B cell (primary cell): ENCODE measurements around the gene SLC15A5. TPM values are rescaled to one million over a fixed set of nuclear protein-coding genes. Genes with fewer than 3 reads are reported as not detected.

Experiments
- ATAC-seq: fragments of 200-7000 bp; cut with Tn5 transposase; one replicate; pipeline ENCODE4 v1.10.0; 2021; ENCODE audit warnings: low read depth, mild to moderate bottlenecking, moderate number of reproducible peaks, moderate library complexity
- CTCF ChIA-PET: fragments of 350-600 bp; sonication (Branson Sonifier 250); formaldehyde crosslinking; loops from one replicate; lab custom pipeline; 2021; ENCODE audit warnings: antibody characterized with exemption, inconsistent platforms; lab: Charles Lee
- POLR2A ChIA-PET: fragments of 350-600 bp; sonication (Branson Sonifier 250); formaldehyde crosslinking; loops from one replicate; lab custom pipeline; 2021; ENCODE audit warnings: antibody characterized with exemption; lab: Charles Lee
- DNase-seq: peaks from one replicate; pipeline ENCODE4 v3.0.0; 2013
- H2AFZ ChIP-seq: 2 replicates; pipeline ENCODE4 v1.6.1; 2012; ENCODE audit warnings: mild to moderate bottlenecking, low read depth, low read length; ENCODE audit not compliant: insufficient read depth, poor library complexity, severe bottlenecking
- H3K27ac ChIP-seq, 2 donors: 1 replicate in 1 of 2; 2 replicates in 1 of 2; pipeline ENCODE4 v1.5.1; 2012 to 2013; ENCODE audit warnings: low read length in 2 of 2, mild to moderate bottlenecking in 2 of 2, moderate library complexity in 1 of 2
- H3K27me3 ChIP-seq, 4 experiments: fragments of 200-600 bp in 1 of 4; sonication (generic) in 1 of 4; replicated peaks in 1 of 4; 1 replicate in 2 of 4; 2 replicates in 2 of 4; pipeline versions ENCODE4 v1.6.1 to v1.7.0; 2013 to 2016; ENCODE audit warnings: low read length in 3 of 4, mild to moderate bottlenecking in 2 of 4, mixed read lengths in 1 of 4, moderate library complexity in 1 of 4; ENCODE audit not compliant: insufficient read depth in 4 of 4, control insufficient read depth in 3 of 4; ENCODE audit errors: control extremely low read depth in 1 of 4
- H3K36me3 ChIP-seq, 2 experiments: replicated peaks in 1 of 2; 1 replicate in 1 of 2; 2 replicates in 1 of 2; pipeline versions ENCODE4 v1.6.1 to v1.7.1; 2013; ENCODE audit warnings: low read length in 1 of 2; ENCODE audit not compliant: insufficient read depth in 2 of 2, control insufficient read depth in 1 of 2; ENCODE audit errors: control extremely low read depth in 1 of 2, extremely low read depth in 1 of 2
- H3K4me1 ChIP-seq, 2 donors: fragments of 200-600 bp in 1 of 2; sonication (generic) in 1 of 2; 1 replicate in 1 of 2; 2 replicates in 1 of 2; pipeline versions ENCODE4 v1.5.1 to v1.6.1; 2013 to 2017; ENCODE audit warnings: low read length in 2 of 2; ENCODE audit not compliant: control insufficient read depth in 2 of 2, insufficient read depth in 2 of 2
- H3K4me2 ChIP-seq: replicated peaks from 2 replicates; pipeline ENCODE3; 2012; ENCODE audit warnings: mild to moderate bottlenecking, low read depth, low read length; ENCODE audit not compliant: poor library complexity, severe bottlenecking
- H3K4me3 ChIP-seq, 5 experiments: fragments of 200-600 bp in 1 of 5; sonication (generic) in 1 of 5; 1 replicate in 3 of 5; 2 replicates in 2 of 5; pipeline versions ENCODE4 v1.5.1 to v1.7.0; 2011 to 2016; ENCODE audit warnings: low read length in 4 of 5, mild to moderate bottlenecking in 4 of 5, low read depth in 2 of 5, control low read depth in 1 of 5, moderate library complexity in 1 of 5; ENCODE audit not compliant: insufficient read depth in 1 of 5; ENCODE audit errors: control extremely low read depth in 1 of 5, extremely low read depth in 1 of 5
- H3K79me2 ChIP-seq: fragments of 200-600 bp; sonication (generic); one replicate; pipeline ENCODE4 v1.6.0; 2016; ENCODE audit warnings: low read length; ENCODE audit not compliant: control insufficient read depth, insufficient read depth
- H3K9ac ChIP-seq: fragments of 200-600 bp; sonication (generic); 2 replicates; pipeline ENCODE4 v1.6.1; 2017; ENCODE audit warnings: mild to moderate bottlenecking, low read length, moderate library complexity
- H3K9me3 ChIP-seq, 3 donors: one replicate each; pipeline versions ENCODE4 v1.6.1 to v1.7.1; 2013; ENCODE audit warnings: low read length in 2 of 3; ENCODE audit not compliant: control insufficient read depth in 2 of 3, insufficient read depth in 1 of 3; ENCODE audit errors: control extremely low read depth in 1 of 3
- H4K20me1 ChIP-seq: 2 replicates; pipeline ENCODE4 v1.6.0; 2012; ENCODE audit warnings: mild to moderate bottlenecking, low read length; ENCODE audit not compliant: insufficient read depth, control insufficient read depth, poor library complexity, severe bottlenecking
- H3K27ac Mint-ChIP-seq: one replicate; pipeline ENCODE4 v1.8.0; 2021; ENCODE audit warnings: mixed read lengths
- H3K27me3 Mint-ChIP-seq: one replicate; pipeline ENCODE4 v1.8.0; 2021; ENCODE audit warnings: mixed read lengths
- H3K4me1 Mint-ChIP-seq: one replicate; pipeline ENCODE4 v1.8.0; 2021; ENCODE audit warnings: mixed read lengths
- H3K4me3 Mint-ChIP-seq: one replicate; pipeline ENCODE4 v1.8.0; 2021; ENCODE audit warnings: mixed read lengths
- H3K9me3 Mint-ChIP-seq: one replicate; pipeline ENCODE4 v1.8.0; 2022; ENCODE audit warnings: mixed read lengths; ENCODE audit not compliant: insufficient read depth
- CTCF ChIP-seq: fragments of 200-600 bp; IDR thresholded peaks from one replicate; pipeline ENCODE4 v1.8.0; 2022; ENCODE audit warnings: antibody characterized with exemption, mild to moderate bottlenecking
- EZH2 ChIP-seq: IDR thresholded peaks from 2 replicates; pipeline ENCODE4 v1.6.1; 2012; ENCODE audit warnings: borderline replicate concordance, low read depth, mild to moderate bottlenecking, moderate library complexity, low read length; ENCODE audit not compliant: insufficient read depth, poor library complexity, severe bottlenecking
- WGBS: methylation state at CpG from one replicate; pipeline ENCODE4 v1.1.5; 2013; ENCODE audit warnings: missing lambda C conversion rate; ENCODE audit not compliant: insufficient coverage; 5-methylcytosine and 5-hydroxymethylcytosine counted together
- intact Hi-C: fragments of 100-400 bp; cut with micrococcal nuclease; formaldehyde crosslinking; loops from one replicate; pipeline ENCODE4 v1.10.0; 2022
- polyA plus RNA-seq: library from polyadenylated mRNA; depleted of rRNA; stranded (reverse); fragments of >200 nt; gene quantifications from 2 replicates; pipeline ENCODE4 v1.2.3, GENCODE V29; 2012
- total RNA-seq, 2 donors: library from RNA; stranded (reverse); fragments of 120-200 nt in 1 of 2; gene quantifications; 1 replicate in 1 of 2; 2 replicates in 1 of 2; pipeline versions ENCODE4 v1.2.3 to v1.2.4, GENCODE V29; 2013 to 2022

Gene SLC15A5
- total and polyA plus RNA-seq, 2 donors (not counting 1 experiment from before 2014, with no cell fraction given): not detected

- no peak for ATAC-seq
- no peak overlapping the region for H3K4me3 ChIP-seq
These were observed 7.5 kb downstream of the SLC15A5 start for GRCh38 chr12:16269946-16270345.

GRCh38 chr12:16266085-16266484 is 11.4 kb downstream of the SLC15A5 start:
- Histone ChIP-seq H3K4me1 (no peaks in the 10 kb centered on the region), H3K27ac (no peak overlapping the region), H3K9ac (no peak overlapping the region), H3K79me2 (no peaks in the 10 kb centered on the region), H3K27me3 (no peaks in the 10 kb centered on the region), H3K36me3 (no peaks in the 10 kb centered on the region), H2AFZ (no peak overlapping the region), H3K4me3 (no peak overlapping the region), H3K9me3 (peaks cover 0 to 8% (median 2%) of the 10 kb centered on the region in 3 donors), H4K20me1 (no peaks in the 10 kb centered on the region), H3K4me2 (no peak overlapping the region)
- no peaks in the 10 kb centered on the region for H3K4me1 Mint-ChIP-seq
- H3K4me3 Mint-ChIP-seq: no peak overlapping the region
- ChIA-PET CTCF (no interaction called here), POLR2A (no interaction called here)
- no peak overlapping the region for H3K27ac Mint-ChIP-seq
- no peaks in the 10 kb centered on the region for H3K27me3 Mint-ChIP-seq
- no peak for DNase-seq
- H3K9me3 Mint-ChIP-seq: peaks cover 3% of the 10 kb centered on the region
- no peak for ATAC-seq
- TF ChIP-seq CTCF (no peak), EZH2 (no peak)
- intact Hi-C loops: no loop called here
- no CpG with 5 or more reads among the region's 1 CpG for WGBS

More at GRCh38 chr12:16269946-16270345, 7.5 kb downstream of the SLC15A5 start:
- Histone ChIP-seq H3K36me3 (no peaks in the 10 kb centered on the region), H2AFZ (no peak overlapping the region), H3K79me2 (no peaks in the 10 kb centered on the region), H3K9me3 (no peaks in the 10 kb centered on the region), H3K27me3 (no peaks in the 10 kb centered on the region), H4K20me1 (no peaks in the 10 kb centered on the region), H3K4me1 (no peaks in the 10 kb centered on the region), H3K27ac (no peak overlapping the region), H3K9ac (no peak overlapping the region), H3K4me2 (no peak overlapping the region)
- intact Hi-C loops: no loop called here
- Mint-ChIP-seq H3K27me3 (no peaks in the 10 kb centered on the region), H3K27ac (no peak overlapping the region), H3K4me3 (no peak overlapping the region), H3K4me1 (no peaks in the 10 kb centered on the region), H3K9me3 (peaks cover under 1% of the 10 kb centered on the region)
- no peak for DNase-seq
- WGBS: 100% methylated on average over 1 of the region's 2 CpGs
- TF ChIP-seq EZH2 (no peak), CTCF (no peak)
- ChIA-PET POLR2A (no interaction called here), CTCF (no interaction called here)
